Activated naive CD4-positive, alpha-beta T cell treated with Interleukin-2 at 50 U/mL for 16 hours (primary cell): ENCODE measurements around the gene ZNF750.

Source experiments
- DNase-seq: peaks from one replicate; pipeline ENCODE4 v3.0.0-alpha.2; 2020

Gene ZNF750

GRCh38 chr17:82839617-82840292 is at the start of gene ZNF750:
ZNF750 (minus strand) TSS chr17:82840022; CDS start chr17:82832454, 7,568 bp downstream.
- DNase-seq, result no peak

- DNase-seq, result no peak
Measured at GRCh38 chr17:82888583-82889495, 49.0 kb upstream of the ZNF750 start.

- DNase-seq, result no peak
Measured at GRCh38 chr17:82887255-82888164, 47.7 kb upstream of the ZNF750 start.

GRCh38 chr17:82884970-82885353 is 45.1 kb upstream of the ZNF750 start:
- peak; percentile 25 for DNase-seq

- no peak for DNase-seq
Measured at GRCh38 chr17:82884341-82884969, 44.6 kb upstream of the ZNF750 start.

GRCh38 chr17:82883419-82884031 is 43.7 kb upstream of the ZNF750 start:
- no peak for DNase-seq

GRCh38 chr17:82882715-82883418 is 43.0 kb upstream of the ZNF750 start:
- DNase-seq, result peak; percentile 78

- DNase-seq, result no peak
Measured at GRCh38 chr17:82881900-82882714, 42.3 kb upstream of the ZNF750 start.

GRCh38 chr17:82881324-82881823 is 41.6 kb upstream of the ZNF750 start:
- DNase-seq, result no peak

GRCh38 chr17:82880620-82881323 is 41.0 kb upstream of the ZNF750 start:
- no peak for DNase-seq

GRCh38 chr17:82879241-82879640 is 39.4 kb upstream of the ZNF750 start:
- no peak for DNase-seq

- DNase-seq, result no peak
Measured at GRCh38 chr17:82878527-82878926, 38.7 kb upstream of the ZNF750 start.

- no peak for DNase-seq
Measured at GRCh38 chr17:82876602-82877379, 37.0 kb upstream of the ZNF750 start.

GRCh38 chr17:82876149-82876548 is 36.3 kb upstream of the ZNF750 start:
- no peak for DNase-seq

GRCh38 chr17:82875407-82875856 is 35.6 kb upstream of the ZNF750 start:
- DNase-seq, result no peak

GRCh38 chr17:82874011-82874835 is 34.4 kb upstream of the ZNF750 start:
- no peak for DNase-seq

GRCh38 chr17:82873521-82873920 is 33.7 kb upstream of the ZNF750 start:
- DNase-seq, result no peak
